T follicular helper cell (primary cell): ENCODE measurements around the gene HAVCR2.
"Not testable (repeated sequence)": the region's sequence is repeated elsewhere in the genome, so short reads cannot be mapped to it uniquely, and the experiment has no call there.

Experiments used
- DNase-seq: peaks from one replicate; pipeline ENCODE4 v3.0.0-alpha.2; 2020; ENCODE audit warnings: low read depth

Gene HAVCR2

DNA sequence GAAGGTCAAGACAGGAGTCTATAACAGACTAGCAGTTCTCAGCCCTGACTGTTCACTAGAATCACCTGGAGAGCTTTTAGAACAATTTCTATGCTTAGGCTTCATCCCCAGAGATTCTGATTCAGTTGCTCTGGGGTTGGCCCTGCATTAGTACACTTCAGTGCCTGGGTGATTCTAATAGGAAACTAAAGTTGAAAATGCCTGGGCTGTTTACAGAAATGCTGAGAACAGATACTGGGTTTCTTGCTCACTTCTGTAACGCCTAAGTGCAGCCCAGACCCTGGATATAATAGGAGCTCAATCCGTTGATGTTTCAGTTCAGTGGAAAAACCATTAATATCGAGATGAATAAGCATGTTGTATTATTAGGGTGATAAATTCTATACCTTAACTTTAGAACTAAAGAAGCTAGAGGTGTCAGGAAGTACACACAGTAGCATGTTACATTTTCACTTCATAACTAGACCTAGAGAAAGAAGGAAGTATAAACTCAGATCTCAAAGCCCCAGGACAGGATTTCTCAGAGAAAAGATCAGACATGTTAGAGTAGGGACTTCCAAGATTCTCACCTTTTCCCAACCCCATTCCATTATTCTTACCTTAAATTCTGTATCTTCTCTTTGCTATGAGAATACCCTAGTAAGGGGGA, 20.4 kb downstream of the HAVCR2 start:
- no peak for DNase-seq

DNA sequence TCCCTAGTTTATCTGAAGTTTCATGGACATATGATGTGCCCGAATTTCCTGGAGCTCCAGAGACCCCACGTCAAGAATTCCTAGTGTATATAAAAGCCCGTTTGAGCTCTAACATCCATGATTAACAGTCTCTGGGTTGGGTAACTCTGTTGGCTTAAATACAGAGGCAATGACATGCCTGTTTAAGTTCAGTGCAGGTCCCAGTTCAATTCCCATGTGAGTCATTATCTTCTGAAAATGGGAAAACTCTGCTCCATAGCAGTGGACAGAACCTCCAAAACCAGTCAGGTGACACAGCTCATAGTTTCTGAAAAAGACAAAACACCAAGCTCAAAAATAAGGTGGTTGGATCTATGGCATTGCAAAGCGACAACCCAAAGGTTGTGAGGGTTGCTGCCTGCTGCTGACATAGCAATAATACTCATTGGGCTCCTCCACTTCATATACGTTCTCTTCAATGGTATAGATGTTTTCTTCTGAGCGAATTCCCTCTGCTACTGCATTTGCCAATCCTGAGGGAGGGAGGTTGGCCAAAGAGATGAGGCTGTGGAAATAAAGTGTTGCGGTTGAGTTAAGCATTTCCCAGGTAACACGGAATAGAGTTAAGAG, 22.0 kb downstream of the HAVCR2 start:
- DNase-seq, result no peak

DNA sequence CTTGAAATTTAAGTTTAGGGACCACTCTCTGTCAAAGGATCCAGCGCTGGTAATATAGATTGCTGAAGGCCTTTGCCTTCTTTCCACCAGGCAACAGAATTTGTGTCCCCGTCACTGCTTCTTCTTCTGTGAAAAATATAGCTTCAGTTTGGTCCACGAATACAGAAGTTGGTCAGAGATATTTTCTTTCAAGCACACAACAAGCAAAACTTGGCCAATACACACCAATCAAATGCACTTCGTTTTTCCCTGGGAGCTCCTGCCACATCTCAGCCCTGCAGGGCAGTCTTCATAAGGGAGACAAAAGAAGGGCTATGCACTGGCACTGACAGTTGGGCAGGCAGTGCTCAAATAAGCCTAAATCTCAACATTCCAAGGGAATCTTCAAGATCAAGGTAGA, 22.9 kb downstream of the HAVCR2 start:
- no peak for DNase-seq

DNA sequence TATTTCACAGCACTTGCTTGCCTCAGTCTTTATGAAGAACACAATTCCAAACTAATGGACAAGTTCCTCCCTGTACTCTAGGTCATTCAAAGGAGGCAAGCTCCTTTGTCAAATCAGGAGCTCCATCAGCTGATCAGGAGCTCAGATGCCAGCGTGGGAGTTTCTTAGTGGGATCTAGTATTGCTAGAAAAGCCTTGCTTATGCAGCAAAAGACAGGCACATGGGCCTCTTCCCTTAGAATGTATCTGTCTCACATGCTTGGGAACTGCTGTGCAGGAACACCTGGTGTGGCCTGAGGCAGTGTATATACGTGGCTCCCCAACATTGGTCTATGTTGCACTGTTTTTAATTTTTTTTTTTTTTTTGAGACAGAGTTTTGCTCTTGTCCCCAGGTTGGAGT, 28.6 kb downstream of the HAVCR2 start:
- no peak for DNase-seq

DNA sequence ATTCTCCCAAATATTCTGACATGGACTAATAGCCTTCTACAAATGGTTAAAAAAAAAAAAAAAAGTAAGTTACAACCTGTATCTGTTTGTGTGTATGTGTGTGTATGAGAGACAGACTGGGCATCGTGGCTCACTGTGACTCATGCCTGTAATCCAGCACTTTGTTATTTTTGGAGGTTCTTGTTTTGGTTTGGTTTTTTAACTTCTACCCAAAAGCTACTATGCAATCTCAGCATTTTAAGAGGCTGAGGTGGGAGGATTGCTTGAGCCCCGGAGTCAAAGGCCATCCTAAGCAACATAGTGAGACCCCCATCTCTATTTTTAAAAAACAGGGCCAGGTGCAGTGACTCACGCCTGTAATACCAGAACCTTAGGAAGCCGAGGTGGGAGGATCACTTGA, 32.3 kb downstream of the HAVCR2 start:
- DNase-seq, result no peak

DNA sequence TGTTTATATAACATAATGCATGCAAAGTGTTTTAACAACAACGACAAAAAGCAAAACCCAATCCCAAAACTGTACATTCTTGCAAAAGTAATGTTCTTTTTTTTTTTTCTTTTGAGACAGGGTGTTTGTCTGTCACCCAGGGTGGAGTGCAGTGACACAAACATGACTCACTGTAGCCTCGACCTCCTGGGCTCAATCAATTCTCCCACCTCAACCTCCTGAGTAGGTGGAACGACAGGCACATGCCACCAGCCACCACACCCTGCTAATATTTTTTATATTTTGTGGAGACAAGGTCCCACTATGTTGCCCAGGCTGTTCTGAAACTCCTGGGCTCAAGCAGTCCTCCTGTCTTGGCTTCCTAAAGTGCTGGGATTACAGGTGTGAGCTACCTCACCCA, 36.3 kb downstream of the HAVCR2 start:
- no peak for DNase-seq

DNA sequence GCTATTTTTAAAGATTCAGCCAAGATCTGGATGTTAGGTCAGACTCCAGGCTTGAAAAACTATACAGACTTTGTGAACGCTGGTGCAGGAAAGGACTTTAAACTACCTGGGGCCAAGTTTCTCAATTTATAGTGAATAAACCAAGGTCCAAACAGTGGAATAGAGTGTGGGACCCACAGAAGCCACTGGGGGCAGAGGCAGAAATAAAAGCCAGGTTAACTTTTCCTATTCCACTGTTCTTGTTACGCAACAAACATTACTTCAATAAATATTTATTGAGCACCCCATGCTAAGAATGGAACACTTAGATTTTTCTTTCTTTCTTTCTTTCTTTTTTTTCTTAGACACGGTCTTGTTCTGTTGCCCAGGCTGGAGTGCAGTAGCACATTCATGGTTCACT, 38.9 kb downstream of the HAVCR2 start:
- no peak for DNase-seq

DNA sequence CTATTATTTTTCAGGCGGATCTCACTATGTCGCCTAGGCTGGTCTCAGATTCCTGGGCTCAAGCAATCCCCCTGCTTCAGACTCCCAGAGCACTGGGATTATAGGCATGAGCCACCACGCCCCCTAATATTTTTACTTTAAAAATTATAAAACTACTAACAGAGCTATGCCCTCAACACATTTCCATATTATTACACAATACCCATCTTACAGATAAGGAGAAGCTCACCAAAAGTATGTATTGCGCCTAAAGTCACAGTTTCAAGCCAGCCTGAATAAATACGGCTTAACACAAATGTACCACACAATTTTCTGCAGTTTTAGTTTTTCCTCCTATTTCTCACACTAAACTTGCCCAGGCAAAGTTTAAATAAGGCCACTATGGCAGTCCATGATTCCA, 40.1 kb downstream of the HAVCR2 start:
- no peak for DNase-seq

DNA sequence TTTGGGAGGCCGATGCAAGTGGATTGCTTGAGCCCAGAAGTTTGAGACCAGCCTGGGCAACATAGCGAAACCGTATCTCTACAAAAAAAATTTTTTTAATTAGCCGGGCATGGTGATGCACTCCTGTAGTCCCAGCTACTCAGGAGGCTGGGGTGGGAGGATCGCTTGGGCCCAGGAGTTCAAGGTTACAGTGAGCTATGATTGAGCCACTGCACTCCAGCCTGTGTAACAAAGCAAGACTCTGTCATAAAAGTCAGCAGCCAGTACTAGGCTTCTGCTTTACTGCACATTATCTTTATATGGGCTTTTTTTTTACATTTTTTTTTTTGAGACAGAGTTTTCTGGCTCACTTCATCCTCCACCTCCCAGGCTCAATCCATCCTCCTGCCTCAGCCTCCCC, 40.5 kb downstream of the HAVCR2 start:
- no peak for DNase-seq

DNA sequence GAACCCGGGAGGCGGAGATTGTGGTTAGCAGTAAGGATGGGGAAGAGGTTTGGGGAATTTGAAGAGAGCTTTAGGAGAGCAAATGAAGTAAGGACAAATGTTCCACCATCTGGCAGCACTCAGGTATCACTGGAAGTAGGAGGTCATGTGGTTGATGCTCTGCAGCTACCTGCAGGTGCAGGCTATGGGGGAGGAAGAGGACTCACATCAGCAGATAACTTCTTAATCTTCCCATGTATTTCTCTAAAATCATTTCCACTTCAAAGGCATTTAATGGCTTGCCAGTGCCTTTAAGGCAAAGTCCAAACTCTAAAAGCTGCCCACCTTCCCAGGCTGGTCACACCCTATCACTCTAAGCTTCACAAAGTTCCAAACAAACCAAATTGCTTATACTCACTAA, 41.8 kb downstream of the HAVCR2 start:
- no peak for DNase-seq

DNA sequence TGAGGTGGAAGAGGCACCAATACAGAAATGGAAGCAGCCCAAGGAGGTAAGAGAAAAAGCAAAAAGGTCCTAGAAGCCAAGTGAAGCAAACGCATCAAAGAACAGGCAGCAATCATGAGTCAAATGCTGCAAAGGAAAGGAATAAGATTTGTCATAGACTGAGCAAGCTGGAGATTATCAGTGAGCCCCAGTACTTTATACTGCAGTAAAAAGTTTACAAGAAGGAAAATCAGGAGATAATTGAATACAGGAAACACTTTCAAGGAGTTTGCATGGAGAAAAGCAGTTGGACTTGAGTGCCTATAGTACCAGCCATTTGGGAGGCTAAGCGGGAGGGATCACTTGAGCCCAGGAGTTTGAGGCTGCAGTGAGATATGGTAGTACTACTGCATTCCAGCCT, 42.8 kb downstream of the HAVCR2 start:
- no peak for DNase-seq

DNA sequence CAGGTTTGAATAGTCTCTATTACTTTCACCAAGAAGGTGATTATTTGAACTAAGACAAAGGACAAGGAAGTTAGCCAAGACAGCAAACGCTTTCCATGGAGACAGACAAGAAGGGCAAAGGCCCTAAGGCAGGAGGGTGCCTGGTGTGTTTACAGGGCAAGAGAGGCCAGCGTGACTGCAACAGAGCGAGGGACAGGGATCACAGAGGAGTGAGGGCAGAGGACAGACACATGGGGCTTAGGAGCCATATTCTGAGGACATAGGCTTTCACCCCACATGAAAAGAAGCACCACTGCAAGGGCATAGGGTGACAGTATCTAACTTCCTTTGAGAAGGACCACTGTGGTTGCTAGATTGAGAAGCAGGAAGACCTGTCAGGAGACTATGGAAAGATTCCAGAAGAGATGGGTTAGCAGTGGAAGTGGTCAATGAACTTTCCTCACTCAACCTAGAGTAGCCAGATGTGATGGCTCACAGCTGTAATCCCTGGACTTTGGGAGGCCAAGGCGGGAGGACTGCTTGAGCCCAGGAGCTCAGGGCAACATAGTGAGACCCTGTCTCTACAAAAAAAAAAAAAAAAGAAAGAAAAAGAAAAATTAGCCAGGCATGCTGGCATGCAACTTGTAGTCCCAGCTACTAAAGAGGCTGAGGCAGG, 44.9 kb downstream of the HAVCR2 start:
- no peak for DNase-seq

DNA sequence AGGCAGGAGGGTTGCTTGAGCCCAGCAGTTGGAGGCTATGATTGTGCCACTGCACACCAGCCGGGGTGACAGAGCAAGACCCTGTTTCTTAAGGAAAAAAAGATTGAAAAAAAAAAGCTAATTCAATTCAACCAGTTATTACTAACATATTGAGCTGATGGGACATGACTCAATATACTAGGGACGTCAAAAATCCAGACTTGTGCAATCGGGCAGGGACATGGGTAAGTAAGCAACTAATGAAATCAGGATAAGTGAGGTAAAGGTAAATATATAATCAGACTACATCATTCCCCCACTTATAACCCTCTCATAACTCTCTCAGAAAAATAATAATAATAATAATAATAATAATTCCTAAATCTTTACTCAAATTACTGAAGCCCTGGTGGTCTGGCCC, 49.0 kb downstream of the HAVCR2 start:
- no peak for DNase-seq

DNA sequence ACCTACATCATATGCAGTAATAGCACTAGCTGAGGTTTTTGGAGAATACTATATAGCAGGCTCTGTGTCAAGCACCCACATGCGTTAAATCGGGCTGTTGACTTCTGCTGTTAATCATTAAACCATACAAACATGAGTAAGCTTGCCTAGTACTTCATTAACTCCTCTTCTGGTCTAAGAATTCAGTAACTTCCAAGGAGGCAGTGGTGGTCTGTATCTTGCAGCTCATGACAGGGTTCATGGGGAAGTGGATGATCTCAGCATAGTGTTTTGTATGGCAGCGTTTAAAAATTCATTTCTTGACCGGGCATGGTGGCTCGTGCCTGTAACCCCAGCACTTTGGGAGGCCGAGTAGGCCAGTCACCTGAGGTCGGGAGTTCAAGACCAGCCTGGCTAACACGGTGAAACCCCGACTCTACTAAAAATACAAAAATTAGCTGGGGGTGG, 49.7 kb downstream of the HAVCR2 start, which contains the start of gene HAVCR1:
HAVCR1 (minus strand) TSS at position 24 of the 447 bp plus-strand sequence. CDS start 1,173 bp downstream, outside the sequence.
- DNase-seq, result no peak

DNA sequence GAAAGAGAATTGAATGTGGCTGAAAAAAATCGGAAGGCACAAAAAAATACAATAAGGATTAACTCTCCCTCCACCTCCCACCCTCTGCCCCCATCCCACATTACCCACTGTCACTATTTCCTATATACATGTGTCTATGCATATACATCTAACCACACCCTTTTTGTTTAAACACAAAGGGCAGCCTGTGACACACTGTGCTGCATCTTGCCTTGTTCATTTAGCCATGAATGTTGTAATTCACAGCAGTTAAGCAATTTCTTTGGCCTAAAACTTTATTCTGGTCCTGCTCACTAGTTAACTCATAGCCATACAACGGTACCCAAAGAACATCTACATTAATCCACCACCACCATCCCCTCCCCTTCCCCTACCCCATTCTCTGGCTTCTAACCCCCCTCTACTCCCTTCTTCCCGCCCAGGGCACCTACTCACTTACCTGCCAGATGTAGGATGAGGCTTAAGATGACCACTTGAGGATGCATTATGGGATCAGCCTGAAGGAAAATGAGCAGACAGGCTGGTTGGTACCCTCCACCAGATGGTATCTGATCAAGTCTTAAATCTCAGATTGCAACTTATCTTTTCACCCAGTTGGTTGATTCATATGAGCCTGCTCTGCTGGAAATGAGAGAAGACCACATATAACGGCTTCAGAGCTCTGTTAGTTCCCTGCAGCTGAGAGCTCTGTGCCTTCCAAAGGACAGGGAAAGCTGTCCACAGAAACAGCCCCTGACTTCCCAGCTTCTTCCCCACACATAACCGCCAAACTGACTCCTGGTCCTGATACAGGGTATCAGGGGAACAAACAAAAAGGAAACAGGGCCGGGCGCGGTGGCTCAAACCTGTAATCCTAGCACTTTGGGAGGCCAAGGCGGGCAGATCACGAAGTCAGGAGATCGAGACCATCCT, 51.1 kb downstream of the HAVCR2 start:
- DNase-seq, result no peak

DNA sequence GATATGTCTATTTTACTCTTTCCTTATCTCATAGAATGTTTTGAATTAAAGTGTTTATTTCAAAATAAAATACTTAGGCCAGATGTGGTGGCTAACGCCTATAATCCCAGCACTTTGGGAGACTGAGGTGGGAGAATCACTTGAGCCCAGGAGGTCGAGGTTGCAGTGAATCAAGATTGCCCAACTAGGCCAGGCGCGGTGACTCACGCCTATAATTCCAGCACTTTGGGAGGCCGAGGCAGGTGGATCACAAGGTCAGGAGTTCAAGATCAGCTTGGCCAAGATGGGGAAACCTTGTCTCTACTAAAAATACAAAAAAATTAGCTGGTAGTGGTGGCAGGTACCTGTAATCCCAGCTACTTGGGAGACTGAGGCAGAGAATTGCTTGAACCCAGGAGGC, 52.0 kb downstream of the HAVCR2 start:
- DNase-seq, result not testable (repeated sequence)

DNA sequence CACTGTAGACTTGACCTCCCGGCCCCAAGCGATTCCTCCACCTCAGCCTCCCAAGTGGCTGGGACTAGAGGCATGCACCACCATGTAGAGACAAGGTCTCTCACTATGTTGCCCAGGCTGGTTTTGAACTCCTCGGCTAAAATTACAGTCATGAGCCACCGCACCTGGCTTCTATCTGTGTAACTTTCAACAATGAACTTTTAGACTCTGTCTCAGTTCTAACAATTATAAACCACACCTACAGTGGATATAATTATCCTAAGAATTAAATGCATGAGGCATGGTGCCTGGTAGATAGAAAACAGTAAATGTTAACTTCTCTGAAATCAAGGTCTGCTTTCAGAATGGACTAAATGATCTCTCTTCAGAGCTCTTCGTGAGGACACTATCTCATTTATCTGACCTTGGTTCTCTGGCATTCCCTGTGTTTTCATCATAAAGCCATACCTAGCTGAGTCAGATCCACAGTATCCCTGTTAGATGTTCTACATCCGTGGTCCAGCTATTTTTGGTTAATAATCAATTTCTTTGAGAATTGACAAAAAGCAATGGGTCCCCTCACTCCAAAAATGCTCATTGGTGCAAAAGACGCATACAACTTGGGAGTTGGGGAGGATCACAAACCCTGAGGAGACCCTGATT, 57.1 kb downstream of the HAVCR2 start:
- DNase-seq, result no peak

DNA sequence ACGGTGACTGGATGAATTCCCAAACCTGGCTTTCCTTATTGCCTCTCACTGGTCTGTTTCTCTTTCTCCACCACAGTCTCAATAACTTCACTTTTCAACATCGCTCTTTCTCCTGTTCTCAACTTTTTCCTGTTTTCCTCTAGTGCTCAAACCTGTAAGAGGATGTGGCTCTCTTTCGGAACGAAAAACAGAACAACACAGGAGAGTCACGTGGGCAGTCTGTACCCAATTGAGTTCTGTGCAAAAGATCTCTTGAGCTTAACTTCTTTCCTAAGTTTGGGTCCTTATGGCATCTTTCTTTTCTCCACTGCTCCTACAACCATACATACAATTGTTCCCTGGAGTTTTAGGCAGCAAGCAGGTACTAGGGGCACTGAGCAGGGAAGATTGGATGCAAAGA, 58.8 kb downstream of the HAVCR2 start:
- DNase-seq, result no peak

DNA sequence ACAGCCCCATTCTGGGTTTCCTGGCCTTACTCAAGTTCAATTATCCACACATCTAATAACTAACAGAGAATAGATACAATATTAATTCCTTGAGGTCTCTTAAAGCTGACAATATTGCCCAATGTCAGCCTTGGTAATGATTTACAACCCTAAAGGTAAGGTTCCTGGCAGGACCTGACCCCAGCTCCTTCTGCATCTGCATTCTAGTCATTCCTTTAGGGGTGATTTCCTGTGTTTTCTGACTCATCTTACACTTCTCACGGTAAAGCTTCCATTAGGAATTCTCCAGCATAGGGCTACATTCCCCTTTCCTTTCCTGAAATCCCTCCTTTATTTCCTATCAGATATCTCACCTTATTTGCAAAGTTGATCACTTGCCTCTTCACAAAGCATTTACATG, 59.2 kb downstream of the HAVCR2 start:
- DNase-seq, result no peak

DNA sequence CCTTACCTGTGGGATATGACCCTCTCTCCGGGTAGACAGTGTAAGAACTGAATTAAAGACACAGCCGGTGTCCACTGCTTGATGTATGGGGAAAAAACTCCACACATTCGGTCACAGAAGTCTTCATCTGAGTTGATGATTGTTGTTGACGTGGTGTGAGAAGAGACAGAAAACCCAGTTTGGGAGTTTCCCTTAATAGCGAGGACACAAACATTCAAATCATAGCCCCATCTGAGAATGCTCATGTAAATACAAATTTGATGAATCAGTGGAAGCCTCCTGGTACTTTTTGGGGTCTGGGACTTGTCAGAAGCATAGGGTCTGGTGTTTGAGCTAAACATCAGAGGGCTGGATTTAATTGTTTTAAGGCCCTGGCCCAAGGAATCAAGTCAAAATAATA, 60.9 kb downstream of the HAVCR2 start:
- DNase-seq, result no peak

DNA sequence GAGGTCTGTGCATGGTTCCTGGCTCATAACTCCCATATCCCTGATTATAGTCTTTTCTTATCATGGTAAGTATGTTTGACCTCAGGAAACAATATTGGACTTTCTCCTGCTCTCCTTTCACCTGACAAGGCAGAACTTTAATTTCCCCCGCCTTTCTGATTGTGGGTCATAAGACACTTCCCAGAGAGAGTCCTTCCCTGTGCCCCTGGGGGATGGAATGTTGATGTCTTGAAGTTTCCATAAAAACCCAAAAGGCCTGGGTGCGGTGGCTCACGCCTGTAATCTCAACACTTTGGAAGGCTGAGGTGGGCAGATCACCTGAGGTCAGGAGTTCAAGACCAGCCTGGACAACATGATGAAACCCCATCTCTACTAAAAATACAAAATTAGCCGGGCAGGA, 61.8 kb downstream of the HAVCR2 start:
- DNase-seq, result not testable (repeated sequence)

DNA sequence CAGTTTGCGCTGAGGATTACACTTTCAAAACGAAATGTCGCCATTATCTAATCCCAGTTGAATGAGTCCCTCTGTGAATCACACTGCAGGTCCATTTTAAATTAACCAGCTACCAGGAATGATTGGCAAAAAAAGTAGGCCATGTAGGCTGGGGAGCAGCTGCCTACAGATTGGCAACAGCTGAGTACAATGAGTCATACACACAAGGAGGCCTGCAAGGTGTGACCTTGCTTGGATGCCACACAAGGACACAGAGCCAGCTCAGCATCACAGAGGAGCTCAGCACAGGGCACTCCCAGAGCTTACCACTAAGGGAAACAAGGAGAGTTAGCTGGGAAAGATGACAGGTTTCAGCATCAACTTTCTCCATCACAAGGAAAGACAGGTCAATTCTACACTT, 62.8 kb downstream of the HAVCR2 start:
- DNase-seq, result no peak
